DOHH2 (cell line): ENCODE measurements around the gene C3orf70.

ENCODE experiments used
- H3F3A ChIP-seq: fragments of 200-600 bp; sonication (generic), shearing (Covaris generic); 2 replicates; pipeline ENCODE4 v1.6.0; 2016; ENCODE audit warnings: antibody characterized with exemption, mild to moderate bottlenecking; ENCODE audit not compliant: control insufficient read depth, insufficient read depth
- H3K27ac ChIP-seq: fragments of 200-600 bp; sonication (generic); 2 replicates; pipeline ENCODE4 v1.5.1; 2014; ENCODE audit warnings: low read depth, mild to moderate bottlenecking, low read length, moderate library complexity
- H3K27me3 ChIP-seq: fragments of 200-600 bp; sonication (generic); 2 replicates; pipeline ENCODE4 v1.6.1; 2014; ENCODE audit warnings: mild to moderate bottlenecking, low read length, mixed read lengths; ENCODE audit not compliant: control insufficient read depth
- H3K36me3 ChIP-seq: fragments of 200-600 bp; sonication (generic); 2 replicates; pipeline ENCODE4 v1.6.1; 2014; ENCODE audit warnings: mild to moderate bottlenecking, low read length, moderate library complexity, mixed read lengths; ENCODE audit not compliant: control insufficient read depth
- H3K4me1 ChIP-seq: fragments of 200-600 bp; sonication (generic); 2 replicates; pipeline ENCODE4 v1.6.1; 2014; ENCODE audit warnings: mild to moderate bottlenecking, low read length, mixed read lengths; ENCODE audit not compliant: control insufficient read depth
- H3K4me2 ChIP-seq: fragments of 200-600 bp; sonication (generic); 2 replicates; pipeline ENCODE4 v1.6.0; 2014; ENCODE audit warnings: mild to moderate bottlenecking, low read length, moderate library complexity
- H3K4me3 ChIP-seq: fragments of 200-600 bp; sonication (generic); 2 replicates; pipeline ENCODE4 v1.5.1; 2014; ENCODE audit warnings: mild to moderate bottlenecking, low read length, mixed read lengths
- H3K79me2 ChIP-seq: fragments of 200-600 bp; sonication (generic); 2 replicates; pipeline ENCODE4 v1.6.1; 2014; ENCODE audit warnings: mild to moderate bottlenecking, low read length, mixed read lengths; ENCODE audit not compliant: control insufficient read depth
- H3K9me2 ChIP-seq: fragments of 200-600 bp; sonication (generic); replicated peaks from 2 replicates; pipeline ENCODE4 v1.6.1; 2014; ENCODE audit warnings: mild to moderate bottlenecking, low read length, mixed read lengths; ENCODE audit not compliant: control insufficient read depth
- H3K9me3 ChIP-seq: fragments of 200-600 bp; sonication (generic); 2 replicates; pipeline ENCODE4 v1.6.1; 2014; ENCODE audit warnings: antibody characterized with exemption, low read length, mixed read lengths; ENCODE audit not compliant: control insufficient read depth, insufficient read depth
- H4K20me1 ChIP-seq: fragments of 200-600 bp; sonication (generic); 2 replicates; pipeline ENCODE4 v1.6.0; 2014; ENCODE audit warnings: low read depth, mild to moderate bottlenecking, antibody characterized with exemption, low read length, moderate library complexity; ENCODE audit not compliant: control insufficient read depth, insufficient read depth
- CTCF ChIP-seq: fragments of 200-600 bp; sonication (generic); IDR thresholded peaks from one replicate; pipeline ENCODE4 v1.5.1; 2014; ENCODE audit warnings: antibody characterized with exemption, mild to moderate bottlenecking, low read depth, low read length; ENCODE audit not compliant: poor library complexity, severe bottlenecking
- EZH2phosphoT487 ChIP-seq: fragments of 200-600 bp; sonication (generic); IDR thresholded peaks from 2 replicates; pipeline ENCODE4 v1.6.1; 2017; ENCODE audit warnings: borderline replicate concordance, mild to moderate bottlenecking, antibody characterized with exemption, low read length, moderate library complexity, mixed read lengths

Gene C3orf70

GRCh38 chr3:185067173-185067572, 85.7 kb downstream of the C3orf70 start:
- Histone ChIP-seq H3K9me2 (no peaks in the 10 kb centered on the region), H3K9me3 (no peaks in the 10 kb centered on the region), H3K27me3 (no peaks in the 10 kb centered on the region), H3K79me2 (no peaks in the 10 kb centered on the region), H3K27ac (no peak overlapping the region), H3K36me3 (no peaks in the 10 kb centered on the region), H3K4me3 (no peak overlapping the region), H3K4me2 (no peak overlapping the region), H3K4me1 (peaks cover 23% of the 10 kb centered on the region), H4K20me1 (no peaks in the 10 kb centered on the region), H3F3A (no peaks in the 10 kb centered on the region)
- no peak for TF ChIP-seq EZH2phosphoT487
- no peak for TF ChIP-seq CTCF

GRCh38 chr3:185066251-185066650, 86.6 kb downstream of the C3orf70 start:
- TF ChIP-seq CTCF (no peak), EZH2phosphoT487 (no peak)
- H3K9me3 ChIP-seq: peaks cover under 1% of the 10 kb centered on the region; the same call in 1 of the 2 replicates

GRCh38 chr3:185065059-185065458, 87.8 kb downstream of the C3orf70 start:
- Histone ChIP-seq H3K79me2 (no peaks in the 10 kb centered on the region), H3K9me2 (no peaks in the 10 kb centered on the region)

More at GRCh38 chr3:185066251-185066650, 86.6 kb downstream of the C3orf70 start:
- H3K36me3 ChIP-seq: no peaks in the 10 kb centered on the region
- no peaks in the 10 kb centered on the region for H4K20me1 ChIP-seq
- H3K27ac ChIP-seq: no peak overlapping the region
- no peaks in the 10 kb centered on the region for H3F3A ChIP-seq
- no peaks in the 10 kb centered on the region for H3K79me2 ChIP-seq
- H3K4me1 ChIP-seq: peaks cover 24% of the 10 kb centered on the region
- H3K4me3 ChIP-seq: no peak overlapping the region
- H3K4me2 ChIP-seq: no peak overlapping the region
- H3K27me3 ChIP-seq: no peaks in the 10 kb centered on the region
- H3K9me2 ChIP-seq: no peaks in the 10 kb centered on the region

More at GRCh38 chr3:185065059-185065458, 87.8 kb downstream of the C3orf70 start:
- Histone ChIP-seq H4K20me1 (no peaks in the 10 kb centered on the region), H3K4me3 (no peak overlapping the region), H3K4me1 (peaks cover 24% of the 10 kb centered on the region), H3K27ac (no peak overlapping the region), H3F3A (no peaks in the 10 kb centered on the region), H3K36me3 (no peaks in the 10 kb centered on the region), H3K4me2 (no peak overlapping the region), H3K27me3 (no peaks in the 10 kb centered on the region), H3K9me3 (peaks cover 7% of the 10 kb centered on the region; the same call in 1 of the 2 replicates)
- TF ChIP-seq EZH2phosphoT487: no peak
- TF ChIP-seq CTCF: no peak
